ENCODE data around the gene PDS5A.

GRCh38 chr4:39933671-39934590, 43.8 kb downstream of the PDS5A start:
- TF ChIP-seq CTCF (conservative IDR thresholded peaks at IDR 0.05 in 1 of 2, IDR thresholded peaks at IDR 0.05 in 1 of 2; ENCODE audit: low read depth in 1 of 2, low read length in 2 of 2) (no peak), EZH2 (IDR thresholded peaks at IDR 0.05; ENCODE audit: low read length, missing control alignments) (no peak)

All from fibroblast of lung (primary cell).